ENCODE results near the gene CDR2.

DNA sequence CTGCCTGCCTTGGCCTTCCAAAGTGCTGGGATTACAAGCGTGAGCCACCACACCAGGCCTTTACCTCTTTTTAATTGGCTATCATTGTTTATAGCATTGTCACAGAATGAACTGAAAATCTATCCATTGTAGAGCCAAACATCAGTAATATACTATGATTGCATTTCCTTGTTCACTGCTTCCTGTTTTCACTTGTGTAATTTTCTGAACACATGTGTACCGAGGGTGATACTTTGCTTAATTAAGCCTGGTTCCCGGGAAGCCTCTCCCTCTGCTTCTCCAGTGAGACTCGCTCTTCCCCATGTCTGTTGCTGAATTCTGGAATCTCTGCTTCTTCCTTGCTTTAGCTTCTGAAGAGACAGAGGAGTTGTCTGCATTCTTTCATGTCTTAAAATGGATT, 44.1 kb downstream of the CDR2 start:
- TF ChIP-seq, protein P1, sequence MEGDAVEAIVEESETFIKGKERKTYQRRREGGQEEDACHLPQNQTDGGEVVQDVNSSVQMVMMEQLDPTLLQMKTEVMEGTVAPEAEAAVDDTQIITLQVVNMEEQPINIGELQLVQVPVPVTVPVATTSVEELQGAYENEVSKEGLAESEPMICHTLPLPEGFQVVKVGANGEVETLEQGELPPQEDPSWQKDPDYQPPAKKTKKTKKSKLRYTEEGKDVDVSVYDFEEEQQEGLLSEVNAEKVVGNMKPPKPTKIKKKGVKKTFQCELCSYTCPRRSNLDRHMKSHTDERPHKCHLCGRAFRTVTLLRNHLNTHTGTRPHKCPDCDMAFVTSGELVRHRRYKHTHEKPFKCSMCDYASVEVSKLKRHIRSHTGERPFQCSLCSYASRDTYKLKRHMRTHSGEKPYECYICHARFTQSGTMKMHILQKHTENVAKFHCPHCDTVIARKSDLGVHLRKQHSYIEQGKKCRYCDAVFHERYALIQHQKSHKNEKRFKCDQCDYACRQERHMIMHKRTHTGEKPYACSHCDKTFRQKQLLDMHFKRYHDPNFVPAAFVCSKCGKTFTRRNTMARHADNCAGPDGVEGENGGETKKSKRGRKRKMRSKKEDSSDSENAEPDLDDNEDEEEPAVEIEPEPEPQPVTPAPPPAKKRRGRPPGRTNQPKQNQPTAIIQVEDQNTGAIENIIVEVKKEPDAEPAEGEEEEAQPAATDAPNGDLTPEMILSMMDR (tag by site-specific recombination; IDR thresholded peaks at IDR 0.05), result no peak
- TF ChIP-seq TCF7L2 (IDR thresholded peaks at IDR 0.05; ENCODE audit: borderline replicate concordance, low read depth, low read length) (no peak), GLIS2 (tag by site-specific recombination; IDR thresholded peaks at IDR 0.05) (no peak), INSM2 (tag by site-specific recombination; IDR thresholded peaks at IDR 0.05) (no peak), ZSCAN18 (tag by site-specific recombination; IDR thresholded peaks at IDR 0.05) (no peak), HOXD13 (CRISPR knock-in tag; IDR thresholded peaks at IDR 0.05; ENCODE audit: borderline replicate concordance) (no peak), YY2 (tag by site-specific recombination; IDR thresholded peaks at IDR 0.05) (no peak)
- TF ChIP-seq, protein P2, sequence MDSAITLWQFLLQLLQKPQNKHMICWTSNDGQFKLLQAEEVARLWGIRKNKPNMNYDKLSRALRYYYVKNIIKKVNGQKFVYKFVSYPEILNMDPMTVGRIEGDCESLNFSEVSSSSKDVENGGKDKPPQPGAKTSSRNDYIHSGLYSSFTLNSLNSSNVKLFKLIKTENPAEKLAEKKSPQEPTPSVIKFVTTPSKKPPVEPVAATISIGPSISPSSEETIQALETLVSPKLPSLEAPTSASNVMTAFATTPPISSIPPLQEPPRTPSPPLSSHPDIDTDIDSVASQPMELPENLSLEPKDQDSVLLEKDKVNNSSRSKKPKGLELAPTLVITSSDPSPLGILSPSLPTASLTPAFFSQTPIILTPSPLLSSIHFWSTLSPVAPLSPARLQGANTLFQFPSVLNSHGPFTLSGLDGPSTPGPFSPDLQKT (IDR thresholded peaks at IDR 0.05; ENCODE audit: borderline replicate concordance, low read depth, low read length), result no peak
- TF ChIP-seq, protein P3, sequence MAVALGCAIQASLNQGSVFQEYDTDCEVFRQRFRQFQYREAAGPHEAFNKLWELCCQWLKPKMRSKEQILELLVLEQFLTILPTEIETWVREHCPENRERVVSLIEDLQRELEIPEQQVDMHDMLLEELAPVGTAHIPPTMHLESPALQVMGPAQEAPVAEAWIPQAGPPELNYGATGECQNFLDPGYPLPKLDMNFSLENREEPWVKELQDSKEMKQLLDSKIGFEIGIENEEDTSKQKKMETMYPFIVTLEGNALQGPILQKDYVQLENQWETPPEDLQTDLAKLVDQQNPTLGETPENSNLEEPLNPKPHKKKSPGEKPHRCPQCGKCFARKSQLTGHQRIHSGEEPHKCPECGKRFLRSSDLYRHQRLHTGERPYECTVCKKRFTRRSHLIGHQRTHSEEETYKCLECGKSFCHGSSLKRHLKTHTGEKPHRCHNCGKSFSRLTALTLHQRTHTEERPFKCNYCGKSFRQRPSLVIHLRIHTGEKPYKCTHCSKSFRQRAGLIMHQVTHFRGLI (tag by site-specific recombination; IDR thresholded peaks at IDR 0.05), result no peak
